ENCODE measurements around the gene RNASEH2C. TPM values are rescaled to one million over a fixed set of nuclear protein-coding genes. Genes with fewer than 3 reads are reported as not detected.

RNASEH2C gene
- total and polyA plus RNA-seq, 2 of the 4 experiments (the other 2 are of a cell fraction) = 34.8 to 40.0 TPM

DNA sequence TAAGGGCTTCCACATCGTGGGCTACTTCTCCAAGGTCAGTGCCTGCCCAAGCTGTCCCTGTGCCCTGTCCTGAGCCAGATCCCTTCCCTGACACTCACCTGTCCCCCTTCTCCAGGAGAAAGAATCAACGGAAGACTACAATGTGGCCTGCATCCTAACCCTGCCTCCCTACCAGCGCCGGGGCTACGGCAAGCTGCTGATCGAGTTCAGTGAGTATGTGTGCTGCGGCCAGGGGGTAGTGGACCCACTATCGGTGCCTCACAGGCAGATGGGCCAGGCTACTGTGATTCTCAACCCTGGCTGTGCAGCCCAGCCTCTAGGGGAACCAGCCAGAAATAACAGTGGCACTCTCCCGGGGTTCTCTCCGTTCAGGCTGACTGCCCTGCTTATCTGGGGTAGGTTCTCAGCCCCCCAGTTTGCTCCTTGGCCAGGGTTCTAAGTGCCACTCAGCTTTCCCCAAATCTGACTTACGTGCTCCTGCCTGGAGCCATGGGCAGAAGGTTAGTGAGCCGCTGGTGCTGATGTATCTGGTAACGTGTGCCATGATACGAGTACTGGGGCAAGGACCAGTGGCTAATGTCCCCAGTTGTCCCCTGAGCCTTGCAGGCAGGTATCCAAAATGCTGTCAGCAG, 3.7 kb downstream of the RNASEH2C start:
- ChIA-PET POLR2A (ENCODE audit: unreplicated experiment) (no interaction called here), CTCF (no interaction called here)
- no peak overlapping the region for H2AK5ac ChIP-seq (ENCODE audit: low read depth, low read length)
- H3K27me3 ChIP-seq (ENCODE audit: control insufficient read depth, insufficient read depth, low read length) = no peaks in the 10 kb centered on the region
- no peak for DNase-seq
- no peak overlapping the region for H3K14ac ChIP-seq (replicated peaks; ENCODE audit: low read depth, low read length)
- no peak overlapping the region for H3K27ac ChIP-seq (ENCODE audit: insufficient read depth, low read length)
- intact Hi-C loops (cut with micrococcal nuclease) (no loop called here), in situ Hi-C loops (cut with MboI; ENCODE audit: low sequenced_read_pairs) (loop anchor here (10.0 kb wide), 1 partner anchor 268 kb away; no protein-coding TSS in a partner anchor), dilution Hi-C loops (cut with HindIII; ENCODE audit: low sequenced_read_pairs, unreplicated experiment) (no loop called here)
- BruUV-seq (replicated peaks) = no TSS peak
- no peak for ATAC-seq (ENCODE audit: low read depth)
- no peak overlapping the region for H2BK120ac ChIP-seq (ENCODE audit: low read depth, low read length)
- H3K79me1 ChIP-seq (ENCODE audit: low read depth in 1 of 2, low read length in 2 of 2) = peaks cover 31 to 71% of the 10 kb centered on the region in 2 experiments
- no peak overlapping the region for H2BK15ac ChIP-seq (ENCODE audit: low read depth, low read length)
- H2AK9ac ChIP-seq (replicated peaks; ENCODE audit: low read depth, low read length, poor library complexity) = no peak overlapping the region
- no peak overlapping the region for H3K23ac ChIP-seq (ENCODE audit: low read depth, low read length)
- no peak overlapping the region for H3K4ac ChIP-seq (ENCODE audit: low read depth, low read length)
- no peak overlapping the region for H3K9ac ChIP-seq (ENCODE audit: low read depth, low read length)
- no peak overlapping the region for H3K4me2 ChIP-seq (ENCODE audit: low read depth, low read length)
- H4K8ac ChIP-seq (ENCODE audit: low read depth in 2 of 2, low read length in 2 of 2) = no peak overlapping the region
- no peak overlapping the region for H2AFZ ChIP-seq (replicated peaks; ENCODE audit: low read length, poor library complexity)
- H3K9me1 ChIP-seq (ENCODE audit: insufficient read depth, low read length) = peaks cover 5% of the 10 kb centered on the region; the same call in 1 of the 2 replicates
- H2BK20ac ChIP-seq (ENCODE audit: low read depth, low read length) = no peak overlapping the region
- H2BK5ac ChIP-seq (ENCODE audit: low read depth, low read length, poor library complexity, severe bottlenecking) = no peak overlapping the region
- no peak overlapping the region for H3K56ac ChIP-seq (ENCODE audit: extremely low read depth, insufficient read depth, low read length)
- no peak overlapping the region for H3K18ac ChIP-seq (ENCODE audit: low read depth, low read length)
- H4K20me1 ChIP-seq (ENCODE audit: insufficient read depth, low read length) = peaks cover 29% of the 10 kb centered on the region
- no peak overlapping the region for H4K91ac ChIP-seq (ENCODE audit: insufficient read depth, low read depth, low read length)
- TF ChIP-seq NFE2L2 (IDR thresholded peaks at IDR 0.05; ENCODE audit: low read depth, low read length) (no peak), RFX5 (IDR thresholded peaks at IDR 0.05; ENCODE audit: low read depth, low read length) (no peak), MXI1 (IDR thresholded peaks at IDR 0.05; ENCODE audit: borderline replicate concordance, low read depth, low read length) (no peak), BHLHE40 (IDR thresholded peaks at IDR 0.05; ENCODE audit: low read depth, low read length) (no peak), CHD1 (IDR thresholded peaks at IDR 0.05; ENCODE audit: low read depth, low read length) (no peak), POLR2A (IDR thresholded peaks at IDR 0.05; ENCODE audit: low read depth, low read length) (no peak), MAZ (IDR thresholded peaks at IDR 0.05; ENCODE audit: borderline replicate concordance, low read depth, low read length) (no peak), RAD21 (IDR thresholded peaks at IDR 0.05; ENCODE audit: low read length) (no peak), MAFK (IDR thresholded peaks at IDR 0.05; ENCODE audit: low read depth, low read length) (no peak), FOS (IDR thresholded peaks at IDR 0.05; ENCODE audit: low read depth, low read length) (no peak), CEBPB (IDR thresholded peaks at IDR 0.05; ENCODE audit: low read depth, low read length) (no peak), SMC3 (IDR thresholded peaks at IDR 0.05; ENCODE audit: low read depth, low read length) (no peak)
- TF ChIP-seq, protein P1, sequence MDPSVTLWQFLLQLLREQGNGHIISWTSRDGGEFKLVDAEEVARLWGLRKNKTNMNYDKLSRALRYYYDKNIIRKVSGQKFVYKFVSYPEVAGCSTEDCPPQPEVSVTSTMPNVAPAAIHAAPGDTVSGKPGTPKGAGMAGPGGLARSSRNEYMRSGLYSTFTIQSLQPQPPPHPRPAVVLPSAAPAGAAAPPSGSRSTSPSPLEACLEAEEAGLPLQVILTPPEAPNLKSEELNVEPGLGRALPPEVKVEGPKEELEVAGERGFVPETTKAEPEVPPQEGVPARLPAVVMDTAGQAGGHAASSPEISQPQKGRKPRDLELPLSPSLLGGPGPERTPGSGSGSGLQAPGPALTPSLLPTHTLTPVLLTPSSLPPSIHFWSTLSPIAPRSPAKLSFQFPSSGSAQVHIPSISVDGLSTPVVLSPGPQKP (IDR thresholded peaks at IDR 0.05; ENCODE audit: borderline replicate concordance, low read depth, low read length) = no peak
- TF ChIP-seq, protein P2, sequence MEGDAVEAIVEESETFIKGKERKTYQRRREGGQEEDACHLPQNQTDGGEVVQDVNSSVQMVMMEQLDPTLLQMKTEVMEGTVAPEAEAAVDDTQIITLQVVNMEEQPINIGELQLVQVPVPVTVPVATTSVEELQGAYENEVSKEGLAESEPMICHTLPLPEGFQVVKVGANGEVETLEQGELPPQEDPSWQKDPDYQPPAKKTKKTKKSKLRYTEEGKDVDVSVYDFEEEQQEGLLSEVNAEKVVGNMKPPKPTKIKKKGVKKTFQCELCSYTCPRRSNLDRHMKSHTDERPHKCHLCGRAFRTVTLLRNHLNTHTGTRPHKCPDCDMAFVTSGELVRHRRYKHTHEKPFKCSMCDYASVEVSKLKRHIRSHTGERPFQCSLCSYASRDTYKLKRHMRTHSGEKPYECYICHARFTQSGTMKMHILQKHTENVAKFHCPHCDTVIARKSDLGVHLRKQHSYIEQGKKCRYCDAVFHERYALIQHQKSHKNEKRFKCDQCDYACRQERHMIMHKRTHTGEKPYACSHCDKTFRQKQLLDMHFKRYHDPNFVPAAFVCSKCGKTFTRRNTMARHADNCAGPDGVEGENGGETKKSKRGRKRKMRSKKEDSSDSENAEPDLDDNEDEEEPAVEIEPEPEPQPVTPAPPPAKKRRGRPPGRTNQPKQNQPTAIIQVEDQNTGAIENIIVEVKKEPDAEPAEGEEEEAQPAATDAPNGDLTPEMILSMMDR (conservative IDR thresholded peaks at IDR 0.05; ENCODE audit: low read depth, low read length) = no peak
- H3K4me1 ChIP-seq (ENCODE audit: control insufficient read depth, insufficient read depth, low read length) = peaks cover 6% of the 10 kb centered on the region; the same call in 1 of the 2 replicates
- H3K9me3 ChIP-seq (ENCODE audit: control insufficient read depth, insufficient read depth, low read length) = no peaks in the 10 kb centered on the region
- no peak overlapping the region for H3K4me3 ChIP-seq (ENCODE audit: insufficient read depth, low read depth, low read length)
- WGBS, 2 experiments (ENCODE audit: extremely low coverage in 2 of 2, insufficient read length in 1 of 2) = 91% methylated on average over 4 of the region's 14 CpGs; no CpG with 5 or more reads in 1 of the 2 experiments
- no peak overlapping the region for H4K5ac ChIP-seq (ENCODE audit: low read depth, low read length)
- H3K36me3 ChIP-seq (ENCODE audit: control insufficient read depth, insufficient read depth, low read length) = peaks cover 53% of the 10 kb centered on the region

All from IMR-90 (cell line).